DMS114 treated with DMSO at 0.1 percent for 48 hours (cell line): ENCODE results near the gene KCNJ9.

Experiments used
- DNase-seq: peaks from one replicate; lab custom pipeline; 2025; ENCODE audit not compliant: unreplicated experiment; lab: John Stamatoyannopoulos, UW

Gene KCNJ9

DNA sequence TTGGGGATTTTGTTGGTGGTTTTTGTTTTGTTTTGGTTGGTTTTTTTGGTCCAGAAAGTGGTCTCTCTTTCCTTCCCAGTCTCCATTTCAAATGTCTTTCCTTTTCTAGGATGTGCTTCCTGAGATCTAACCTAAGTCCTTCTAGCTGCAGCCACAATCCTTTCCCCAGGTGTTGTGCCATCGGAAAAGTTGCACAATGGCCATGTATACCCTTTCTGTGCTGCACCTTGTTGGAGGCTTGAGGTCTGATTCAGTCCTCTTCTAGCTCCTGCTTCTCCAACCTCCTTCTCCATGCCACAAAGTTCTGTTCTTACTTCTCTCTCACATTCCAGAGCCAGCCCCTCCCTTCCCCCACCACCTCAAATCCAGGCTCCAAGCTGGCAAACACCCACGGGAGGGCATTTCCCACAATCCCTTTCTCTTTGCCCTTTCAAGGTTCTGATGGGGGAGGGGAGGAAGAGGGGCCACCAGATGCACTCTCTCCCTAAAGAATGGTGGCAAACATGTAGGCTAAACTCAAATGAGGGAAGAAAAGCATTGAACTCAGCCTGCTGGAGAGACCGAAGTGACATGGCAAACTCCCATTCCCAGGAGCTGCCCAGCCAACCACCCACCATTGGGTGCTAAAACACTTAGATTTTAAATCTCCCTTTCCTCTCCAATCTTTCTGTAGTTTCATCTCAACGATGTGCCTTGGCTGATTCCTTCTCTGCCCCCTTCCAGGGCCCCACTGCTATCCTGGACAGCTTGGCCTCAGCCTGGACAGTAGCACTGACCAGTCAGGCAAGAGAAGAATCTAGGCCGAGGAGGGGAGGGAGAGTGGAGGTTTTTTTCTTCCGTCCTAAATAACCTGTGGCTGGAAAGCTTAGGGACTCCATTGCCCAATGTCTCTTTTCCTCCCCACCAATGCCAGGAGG lies 14.3 kb upstream of the KCNJ9 start:
- DNase-seq, result no peak

DNA sequence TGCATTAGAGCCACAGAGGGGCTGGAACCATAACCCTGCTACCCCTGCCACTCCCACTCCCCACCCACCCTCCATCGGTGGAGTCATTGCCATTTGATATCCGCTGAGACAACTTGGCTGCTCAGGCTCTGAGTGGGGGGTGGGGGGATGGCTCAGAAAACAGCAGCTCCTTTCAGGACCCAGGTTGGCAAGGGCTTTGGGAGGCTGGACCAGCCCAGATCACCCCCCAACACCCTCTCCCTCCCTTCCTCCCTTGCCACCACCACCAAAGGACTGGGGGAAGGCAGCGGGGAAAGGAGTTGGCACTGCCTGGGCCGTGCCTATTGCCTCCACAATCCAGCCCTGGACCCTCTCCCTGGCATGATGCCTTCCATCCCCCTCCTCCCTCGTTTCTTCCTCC lies 13.1 kb upstream of the KCNJ9 start:
- DNase-seq, result no peak

DNA sequence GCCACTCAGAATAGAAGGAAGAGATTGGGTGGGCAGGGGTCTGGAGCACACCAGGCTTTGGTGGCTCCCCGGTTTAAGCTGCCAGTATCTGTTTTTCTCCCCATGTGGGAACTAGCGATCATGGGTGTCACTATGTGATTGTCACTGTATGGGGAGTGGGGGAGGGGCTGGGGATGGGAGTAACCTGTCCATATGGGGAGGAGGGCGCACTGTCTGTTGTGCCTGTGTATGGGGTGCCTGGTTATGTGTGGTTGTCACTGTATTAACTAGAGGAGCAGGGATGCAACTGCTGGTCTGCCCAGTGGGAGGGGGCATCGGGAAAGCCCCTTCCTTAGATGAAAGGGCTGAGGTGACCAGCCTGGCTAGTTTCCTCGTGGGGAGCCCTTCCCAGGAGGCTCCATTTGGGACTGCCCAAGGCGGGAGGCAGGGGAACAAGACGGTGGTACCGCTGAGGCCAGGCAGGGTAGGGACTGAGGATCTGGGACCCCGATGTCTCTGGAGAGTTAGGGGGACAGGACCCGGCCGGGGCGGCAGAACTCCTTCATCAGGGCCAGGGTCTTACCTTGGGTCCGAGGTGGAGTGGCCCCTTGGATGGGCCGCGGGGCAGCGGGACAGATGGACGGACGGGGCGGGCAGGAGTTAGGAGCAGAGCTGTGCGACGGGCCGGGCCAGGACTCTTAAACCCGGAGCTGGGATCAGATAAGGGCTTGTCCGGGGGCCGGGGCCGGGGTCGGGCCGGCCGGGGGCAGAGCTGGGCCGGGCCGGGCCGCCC lies 11.7 kb upstream of the KCNJ9 start, which contains the start of gene KCNJ10:
Gene KCNJ10 (minus strand): TSS at position 701 of the 772 bp plus-strand sequence. CDS start 27,628 bp downstream, outside the sequence.
- DNase-seq, result no peak

DNA sequence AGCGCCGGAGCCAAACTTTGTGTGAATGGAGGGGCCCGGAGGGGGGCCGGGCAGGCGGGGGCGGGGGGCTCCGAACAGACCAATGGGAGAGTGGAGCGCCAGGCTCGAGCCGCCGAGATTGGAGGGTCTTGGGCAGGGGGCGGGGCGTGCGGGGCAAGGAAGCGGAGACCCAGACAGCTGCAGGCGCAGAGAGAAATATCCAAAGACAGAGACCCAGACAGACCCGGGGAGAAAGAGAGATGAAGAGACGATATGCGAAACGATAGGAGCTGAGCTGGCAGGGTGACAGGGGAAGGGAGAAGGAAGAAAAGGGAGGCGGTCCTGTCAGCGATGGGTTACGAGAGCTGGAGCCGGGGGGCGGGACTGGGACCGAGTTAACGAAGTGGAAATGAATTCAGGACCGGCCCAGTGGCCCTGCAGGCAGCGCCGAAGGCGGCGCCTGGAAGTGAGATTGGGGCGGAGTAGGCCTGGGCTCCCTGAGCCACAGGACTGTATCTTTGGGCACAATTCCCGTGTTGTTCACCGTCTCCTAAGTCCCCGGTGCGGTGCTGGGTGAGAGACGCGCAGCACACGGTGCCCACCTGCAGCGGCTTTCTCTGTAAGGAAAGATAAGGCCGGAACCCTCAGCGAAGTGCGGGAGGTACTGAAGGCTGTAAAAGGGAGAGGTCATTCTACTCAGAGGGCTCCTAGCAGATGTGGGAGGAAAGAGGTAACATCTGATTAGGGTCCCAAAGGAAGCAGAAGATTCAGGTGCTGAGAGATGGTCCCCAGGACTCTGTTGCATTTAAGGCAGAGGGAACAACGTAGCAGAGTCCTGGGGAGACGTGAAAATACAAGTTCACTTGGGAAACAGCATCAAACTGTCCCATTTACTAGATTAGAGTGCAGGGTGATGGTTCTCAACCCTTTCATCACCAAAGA lies 10.8 kb upstream of the KCNJ9 start:
- peak; percentile 76 for DNase-seq

DNA sequence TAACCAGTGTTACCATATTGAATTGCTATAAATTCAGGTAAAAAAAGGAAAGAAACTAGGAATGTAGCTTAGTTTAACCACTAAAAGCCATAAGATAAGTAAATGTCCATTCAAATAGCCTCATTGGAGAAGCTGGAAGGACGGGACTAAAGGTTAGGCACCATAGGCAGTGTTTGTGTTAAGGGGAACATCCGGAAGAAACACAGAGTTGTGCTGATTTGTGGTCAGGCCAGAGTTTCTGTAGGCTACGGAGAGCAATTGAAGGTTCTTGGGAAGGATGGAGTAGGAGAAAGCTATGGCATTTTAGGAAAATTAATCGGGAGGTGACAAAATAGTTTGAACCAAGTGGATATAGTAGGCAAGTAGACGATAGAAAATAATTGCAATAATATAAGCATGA lies 10.0 kb upstream of the KCNJ9 start:
- no peak for DNase-seq

DNA sequence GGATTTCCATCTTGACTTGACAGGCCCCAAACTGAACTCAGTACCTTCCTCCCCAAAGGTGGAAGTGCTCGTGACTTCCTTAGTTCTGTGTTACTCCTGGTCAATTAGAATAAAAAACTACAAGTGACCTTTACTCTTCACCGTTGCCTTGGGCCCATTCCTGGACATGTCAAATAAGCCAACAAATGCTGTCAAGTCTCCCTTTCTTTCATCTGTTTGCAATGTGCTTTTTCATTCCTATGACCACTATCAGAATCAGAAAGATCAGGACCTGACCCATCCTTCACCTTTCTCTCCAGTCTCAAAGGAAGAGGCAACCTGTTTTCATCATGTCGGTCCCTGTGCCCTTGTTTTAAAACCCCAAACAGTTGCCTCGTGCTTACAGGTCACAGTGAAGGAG lies 6.5 kb upstream of the KCNJ9 start:
- DNase-seq, result no peak

DNA sequence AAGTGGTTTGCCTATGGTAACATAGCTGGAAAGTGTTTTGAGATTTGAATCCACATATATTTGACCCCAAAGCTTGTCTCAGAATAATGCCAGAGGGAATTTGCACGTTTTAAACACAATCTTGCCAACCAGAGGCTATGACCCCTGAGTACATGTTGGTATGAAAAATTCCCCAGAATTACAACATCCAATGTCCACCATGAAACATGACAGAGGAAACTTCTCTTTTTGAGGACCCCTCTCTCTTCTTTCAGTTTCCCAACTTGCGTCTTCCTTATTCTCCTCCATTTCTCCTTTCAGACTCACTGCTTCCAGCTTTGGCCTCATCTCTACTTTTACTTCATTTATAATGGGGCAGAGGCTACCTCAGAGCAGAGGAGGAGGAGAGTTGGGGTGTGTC lies 5.5 kb upstream of the KCNJ9 start:
- no peak for DNase-seq

DNA sequence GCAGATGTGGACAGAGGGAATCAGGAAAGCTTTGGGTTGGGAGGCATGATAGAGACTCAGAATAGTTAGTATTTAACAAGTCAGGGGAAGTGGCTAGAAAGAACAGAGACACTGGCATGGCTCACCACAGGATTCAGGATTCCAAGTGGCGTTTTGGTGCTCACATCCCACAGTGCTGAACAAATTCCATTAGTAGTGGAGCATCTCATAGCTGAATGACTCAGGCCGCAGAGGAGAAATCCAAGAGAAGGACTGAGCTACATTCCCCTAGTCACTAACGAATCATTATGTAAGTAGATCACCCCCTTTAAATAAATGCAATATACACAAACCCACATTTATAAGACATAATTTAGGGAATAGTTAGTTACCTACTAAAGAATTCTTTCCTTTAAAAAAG lies 5.0 kb upstream of the KCNJ9 start:
- DNase-seq, result no peak

DNA sequence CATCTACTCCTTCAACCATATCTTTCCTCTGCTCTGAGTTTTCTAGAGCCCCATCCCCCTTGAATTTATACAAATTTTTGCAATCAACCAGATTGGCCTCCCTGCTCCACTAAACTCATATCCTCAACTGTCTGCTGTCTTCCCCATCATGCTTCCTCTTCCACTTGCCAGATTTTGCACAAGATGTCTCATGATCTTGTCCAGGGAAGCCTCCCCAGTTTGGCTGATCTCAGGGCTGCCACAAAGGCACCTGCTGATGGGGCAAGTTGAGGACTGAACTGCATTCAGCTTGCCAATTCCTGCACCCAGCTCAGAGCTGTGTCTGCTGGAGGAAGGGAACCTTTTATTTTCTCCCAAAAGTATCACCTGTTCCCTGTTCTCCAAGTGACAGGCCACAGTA lies 3.9 kb upstream of the KCNJ9 start:
- DNase-seq, result no peak

DNA sequence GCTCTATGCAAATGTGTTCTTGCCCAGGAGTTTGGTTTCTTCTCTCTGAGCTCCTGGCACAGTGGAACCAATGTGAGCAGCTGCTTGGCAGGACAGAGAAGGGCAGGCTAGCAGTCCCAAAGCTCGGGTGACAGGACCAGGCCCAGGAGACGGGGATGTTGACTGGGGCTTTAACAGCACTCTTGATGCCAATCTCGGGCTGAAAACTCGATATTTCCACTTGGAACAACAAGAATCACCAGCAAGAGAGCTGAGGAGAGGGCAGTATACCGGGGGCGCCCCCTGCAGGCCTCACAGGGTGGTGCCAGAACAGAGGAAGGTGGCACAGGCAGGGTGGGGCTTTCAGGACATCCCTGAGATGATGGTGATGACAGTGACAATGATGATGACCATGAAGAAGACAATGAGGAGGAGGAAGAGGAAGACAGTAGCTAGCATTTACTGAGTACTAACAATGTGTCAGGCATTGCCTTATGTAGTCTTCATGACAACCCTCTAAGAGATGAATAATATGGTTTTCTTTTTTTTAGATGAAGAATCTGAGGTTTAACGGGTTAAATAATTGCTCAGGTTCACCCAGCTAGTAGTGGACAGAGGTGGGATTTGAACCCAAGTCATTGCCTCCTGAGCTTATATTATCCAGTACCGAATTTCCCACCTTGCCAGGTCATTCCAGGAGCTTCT lies 2.7 kb upstream of the KCNJ9 start:
- peak; percentile 20 for DNase-seq

DNA sequence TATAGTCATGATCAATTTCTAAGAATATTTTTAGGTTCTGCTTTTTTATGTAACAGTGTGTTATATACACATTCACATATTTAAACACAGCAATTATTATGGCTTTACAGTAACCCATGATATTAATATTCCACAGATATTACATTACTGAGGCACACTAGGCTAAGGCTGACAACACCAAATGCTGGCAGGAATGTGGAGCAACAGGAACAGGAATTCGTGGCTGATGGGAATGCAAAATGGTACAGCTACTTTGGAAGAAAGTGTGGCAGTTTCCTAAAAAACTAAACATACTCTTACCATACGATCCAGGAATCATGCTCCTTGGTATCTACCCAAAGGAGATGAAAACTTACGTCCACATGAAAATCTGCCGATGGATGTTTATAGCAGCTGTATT lies 1.9 kb upstream of the KCNJ9 start:
- DNase-seq, result no peak

DNA sequence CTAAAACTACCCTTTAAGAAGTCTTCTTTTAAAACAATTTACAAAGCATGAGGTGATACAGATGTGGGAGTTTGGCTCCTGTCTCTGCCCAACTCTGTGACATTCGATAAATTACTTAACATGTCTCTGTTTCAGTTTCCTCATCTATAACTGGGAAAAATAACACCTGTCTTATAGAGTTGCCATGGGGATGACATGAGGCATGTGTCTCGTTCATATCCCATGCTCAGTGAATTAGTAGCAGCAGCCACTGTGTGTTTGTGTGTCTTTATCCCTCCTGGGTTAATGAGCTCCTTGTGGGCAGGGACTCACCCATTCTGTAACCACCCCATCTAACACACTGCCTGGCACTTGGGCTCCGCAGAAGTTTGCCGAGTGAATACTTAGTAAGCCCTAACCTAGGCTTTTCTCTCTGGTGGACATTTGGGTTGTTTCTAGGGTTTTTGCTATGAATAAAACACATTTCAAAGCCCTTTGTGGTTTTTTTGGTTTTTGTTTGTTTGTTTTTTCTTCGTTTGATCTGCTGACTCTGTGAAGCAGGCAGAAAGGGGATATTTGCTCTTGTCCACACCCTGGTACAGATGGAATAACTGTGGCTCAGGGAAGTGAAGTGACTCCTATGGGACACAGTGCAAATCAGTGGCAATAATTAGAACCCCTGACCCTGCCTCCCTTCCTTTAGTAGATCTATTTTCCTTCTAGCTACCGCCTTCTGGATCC lies 797 bp upstream of the KCNJ9 start:
- DNase-seq, result no peak

DNA sequence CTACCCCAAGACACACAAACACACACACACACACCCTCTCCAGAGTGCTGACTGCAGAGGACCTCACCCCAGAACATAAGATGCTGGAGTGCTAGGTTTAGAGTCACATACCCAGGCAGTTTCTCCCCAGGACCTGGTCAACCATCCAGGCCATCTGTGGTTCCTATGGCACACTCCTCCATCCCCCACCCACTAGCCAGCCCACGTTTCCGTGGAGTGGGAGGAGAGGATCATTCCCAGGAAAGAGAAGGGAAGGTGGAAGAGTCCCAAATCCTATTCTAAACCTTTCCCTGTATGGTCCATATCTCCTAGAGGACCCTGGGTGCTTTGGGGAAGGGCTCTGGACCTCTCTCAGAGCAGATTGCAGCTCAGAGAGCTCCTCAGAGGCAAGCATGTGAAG lies 1.1 kb downstream of the KCNJ9 start:
- DNase-seq, result no peak

DNA sequence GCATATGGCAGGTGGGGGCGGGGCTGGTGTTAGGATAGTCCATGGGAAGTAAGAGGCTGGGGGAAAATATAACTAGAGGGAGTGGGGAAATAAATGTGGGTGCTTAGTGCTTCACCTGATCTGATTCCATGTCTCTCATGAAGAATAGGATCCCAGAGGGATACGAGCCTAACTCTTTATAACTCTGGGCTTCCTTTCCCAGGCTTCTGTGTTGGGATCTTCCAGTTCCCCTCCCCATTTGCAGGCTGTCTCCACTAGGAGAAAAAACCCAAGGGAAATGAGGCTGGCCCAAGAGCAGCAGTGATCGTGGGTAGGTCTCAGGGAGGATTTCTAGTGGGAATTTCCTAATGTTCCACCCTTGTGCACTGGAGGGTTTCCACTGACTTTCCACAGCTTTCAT lies 1.6 kb downstream of the KCNJ9 start:
- no peak for DNase-seq

DNA sequence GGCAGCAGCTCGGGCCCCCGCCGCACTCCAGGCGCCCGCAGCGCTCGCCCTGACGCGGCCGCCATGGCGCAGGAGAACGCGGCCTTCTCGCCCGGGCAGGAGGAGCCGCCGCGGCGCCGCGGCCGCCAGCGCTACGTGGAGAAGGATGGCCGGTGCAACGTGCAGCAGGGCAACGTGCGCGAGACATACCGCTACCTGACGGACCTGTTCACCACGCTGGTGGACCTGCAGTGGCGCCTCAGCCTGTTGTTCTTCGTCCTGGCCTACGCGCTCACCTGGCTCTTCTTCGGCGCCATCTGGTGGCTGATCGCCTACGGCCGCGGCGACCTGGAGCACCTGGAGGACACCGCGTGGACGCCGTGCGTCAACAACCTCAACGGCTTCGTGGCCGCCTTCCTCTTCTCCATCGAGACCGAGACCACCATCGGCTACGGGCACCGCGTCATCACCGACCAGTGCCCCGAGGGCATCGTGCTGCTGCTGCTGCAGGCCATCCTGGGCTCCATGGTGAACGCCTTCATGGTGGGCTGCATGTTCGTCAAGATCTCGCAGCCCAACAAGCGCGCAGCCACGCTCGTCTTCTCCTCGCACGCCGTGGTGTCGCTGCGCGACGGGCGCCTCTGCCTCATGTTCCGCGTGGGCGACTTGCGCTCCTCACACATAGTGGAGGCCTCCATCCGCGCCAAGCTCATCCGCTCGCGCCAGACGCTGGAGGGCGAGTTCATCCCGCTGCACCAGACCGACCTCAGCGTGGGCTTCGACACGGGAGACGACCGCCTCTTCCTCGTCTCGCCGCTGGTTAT lies 2.8 kb downstream of the KCNJ9 start:
- DNase-seq, result no peak

DNA sequence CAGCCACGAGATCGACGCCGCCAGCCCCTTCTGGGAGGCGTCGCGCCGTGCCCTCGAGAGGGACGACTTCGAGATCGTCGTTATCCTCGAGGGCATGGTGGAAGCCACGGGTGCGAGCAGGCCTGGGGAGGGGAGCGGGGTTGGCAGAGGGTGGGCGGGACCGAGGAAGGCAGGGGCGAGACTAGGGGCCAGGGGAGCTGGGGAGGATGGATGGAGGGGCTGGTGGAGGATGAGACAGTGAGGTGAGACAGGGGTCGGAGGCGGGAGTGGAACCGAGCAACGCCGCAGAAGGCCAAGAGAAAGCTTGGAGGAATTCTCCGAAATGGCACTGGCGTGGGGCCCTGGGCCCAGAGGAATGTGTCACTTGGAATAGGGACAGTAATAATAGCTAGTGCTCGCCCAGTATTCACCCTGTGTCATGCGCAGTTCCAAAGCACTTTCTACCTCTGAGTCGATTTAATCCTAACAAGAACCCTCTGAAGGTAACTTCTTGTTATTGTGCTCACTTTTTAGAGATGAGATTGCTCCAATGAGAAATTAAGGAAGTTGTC lies 3.5 kb downstream of the KCNJ9 start:
- no peak for DNase-seq

DNA sequence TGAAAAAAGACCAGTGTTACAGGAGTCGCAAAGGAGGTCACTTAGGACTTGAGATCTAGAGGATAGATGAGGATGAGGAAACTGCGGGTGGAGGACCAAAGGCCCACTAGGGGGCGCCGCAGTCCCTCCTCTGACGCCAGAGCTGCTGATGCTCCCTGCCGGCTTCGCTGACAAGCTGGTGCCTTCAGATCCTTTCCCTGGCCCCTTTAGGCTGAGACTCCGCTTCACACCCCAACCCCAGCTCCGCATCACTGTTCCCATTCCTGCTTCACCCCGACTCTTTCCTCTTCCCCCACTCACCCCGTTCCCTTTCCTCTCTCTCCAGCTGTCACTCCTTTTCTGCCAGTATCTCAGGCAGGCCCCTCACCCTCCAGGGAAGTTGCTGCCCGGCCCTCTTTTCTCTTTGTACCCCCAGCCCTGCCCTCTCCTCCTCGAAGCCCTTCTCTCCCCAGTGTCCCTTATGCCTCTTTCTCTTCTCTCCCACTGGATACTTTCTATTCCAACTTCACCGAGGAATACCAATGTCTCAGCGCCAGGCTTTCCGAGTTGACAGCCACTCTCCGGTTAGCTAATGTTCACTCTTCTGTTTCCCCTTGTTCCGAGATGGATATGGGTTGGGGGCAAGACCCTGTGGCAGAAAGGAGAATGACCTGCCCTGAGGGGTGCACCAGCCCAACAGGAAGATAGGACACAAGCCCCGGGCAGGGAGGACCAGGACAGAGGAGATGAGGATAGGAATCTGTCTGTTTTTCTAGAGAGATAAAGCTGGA lies 4.5 kb downstream of the KCNJ9 start:
- DNase-seq, result peak; percentile 70

DNA sequence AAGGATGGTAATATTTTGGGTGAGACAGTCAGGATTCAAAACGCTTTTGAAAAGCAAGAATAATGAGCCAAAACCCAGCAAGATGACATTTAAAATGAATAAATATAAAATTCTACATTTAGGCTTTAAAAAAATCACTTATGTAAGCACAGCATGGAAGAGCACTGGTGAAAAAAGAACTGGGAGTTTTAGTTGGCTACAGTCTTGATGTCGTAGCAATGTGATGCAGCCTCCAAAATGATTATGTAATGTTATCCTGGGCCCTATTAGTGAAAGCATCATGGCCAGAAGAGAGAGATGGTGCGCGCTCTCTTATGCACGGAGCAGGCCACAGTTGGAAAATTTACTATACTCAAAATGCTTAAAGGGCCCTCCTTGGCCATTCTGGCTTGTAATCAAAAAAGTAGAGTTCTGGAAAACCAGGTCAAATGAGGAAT lies 5.1 kb downstream of the KCNJ9 start:
- DNase-seq, result no peak
